ENCODE data around the gene NBEAL2. TPM values are rescaled to one million over a fixed set of nuclear protein-coding genes. Genes with fewer than 3 reads are reported as not detected.

Gene NBEAL2
- total and polyA plus RNA-seq, 2 experiments from 2014 or later, result 38.6 to 42.2 TPM

DNA sequence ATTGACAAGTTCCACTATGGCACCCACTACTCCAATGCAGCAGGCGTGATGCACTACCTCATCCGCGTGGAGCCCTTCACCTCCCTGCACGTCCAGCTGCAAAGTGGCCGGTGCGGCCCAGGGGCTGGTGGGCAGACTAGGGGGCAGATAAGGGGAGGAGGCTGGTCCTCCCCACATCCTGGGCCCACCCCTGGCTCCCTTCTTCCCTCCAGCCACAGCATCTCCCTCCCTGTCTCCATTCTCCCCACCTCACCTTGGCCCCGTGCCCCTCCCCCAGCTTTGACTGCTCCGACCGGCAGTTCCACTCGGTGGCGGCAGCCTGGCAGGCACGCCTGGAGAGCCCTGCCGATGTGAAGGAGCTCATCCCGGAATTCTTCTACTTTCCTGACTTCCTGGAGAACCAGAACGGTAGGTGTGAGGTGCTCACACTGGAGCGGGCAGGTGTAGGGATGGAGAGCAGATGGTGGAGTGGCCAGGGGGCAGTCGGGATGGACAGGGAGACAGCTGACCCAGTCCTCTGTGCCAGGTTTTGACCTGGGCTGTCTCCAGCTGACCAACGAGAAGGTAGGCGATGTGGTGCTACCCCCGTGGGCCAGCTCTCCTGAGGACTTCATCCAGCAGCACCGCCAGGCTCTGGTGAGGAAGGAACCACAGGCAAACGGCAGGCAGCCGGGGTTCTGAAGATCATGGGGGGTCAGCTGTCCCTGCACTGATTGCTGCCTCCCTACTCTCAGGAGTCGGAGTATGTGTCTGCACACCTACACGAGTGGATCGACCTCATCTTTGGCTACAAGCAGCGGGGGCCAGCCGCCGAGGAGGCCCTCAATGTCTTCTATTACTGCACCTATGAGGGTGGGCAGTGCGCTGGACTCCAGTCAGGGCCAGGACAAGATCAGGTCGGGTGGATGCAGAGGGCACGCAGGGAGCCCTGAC lies 26.0 kb downstream of the NBEAL2 start:
- TF ChIP-seq EZH2 (IDR thresholded peaks at IDR 0.05; ENCODE audit: borderline replicate concordance), result no peak
- TF ChIP-seq, protein P1, sequence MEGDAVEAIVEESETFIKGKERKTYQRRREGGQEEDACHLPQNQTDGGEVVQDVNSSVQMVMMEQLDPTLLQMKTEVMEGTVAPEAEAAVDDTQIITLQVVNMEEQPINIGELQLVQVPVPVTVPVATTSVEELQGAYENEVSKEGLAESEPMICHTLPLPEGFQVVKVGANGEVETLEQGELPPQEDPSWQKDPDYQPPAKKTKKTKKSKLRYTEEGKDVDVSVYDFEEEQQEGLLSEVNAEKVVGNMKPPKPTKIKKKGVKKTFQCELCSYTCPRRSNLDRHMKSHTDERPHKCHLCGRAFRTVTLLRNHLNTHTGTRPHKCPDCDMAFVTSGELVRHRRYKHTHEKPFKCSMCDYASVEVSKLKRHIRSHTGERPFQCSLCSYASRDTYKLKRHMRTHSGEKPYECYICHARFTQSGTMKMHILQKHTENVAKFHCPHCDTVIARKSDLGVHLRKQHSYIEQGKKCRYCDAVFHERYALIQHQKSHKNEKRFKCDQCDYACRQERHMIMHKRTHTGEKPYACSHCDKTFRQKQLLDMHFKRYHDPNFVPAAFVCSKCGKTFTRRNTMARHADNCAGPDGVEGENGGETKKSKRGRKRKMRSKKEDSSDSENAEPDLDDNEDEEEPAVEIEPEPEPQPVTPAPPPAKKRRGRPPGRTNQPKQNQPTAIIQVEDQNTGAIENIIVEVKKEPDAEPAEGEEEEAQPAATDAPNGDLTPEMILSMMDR (IDR thresholded peaks at IDR 0.05; ENCODE audit: poor library complexity), result no peak
- TF ChIP-seq EZH2phosphoT487 (IDR thresholded peaks at IDR 0.05; ENCODE audit: low read depth, severe bottlenecking, unreplicated experiment), result no peak
- H3K9me2 ChIP-seq (replicated peaks; ENCODE audit: insufficient read depth), result no peaks in the 10 kb centered on the region
- H3K27me3 ChIP-seq, result no peaks in the 10 kb centered on the region
- H3K79me2 ChIP-seq, result no peaks in the 10 kb centered on the region
- no peak for DNase-seq (ENCODE audit: low spot score)
- no peak overlapping the region for H3K27ac ChIP-seq
- H2AFZ ChIP-seq, result no peak overlapping the region
- H3K4me1 ChIP-seq (ENCODE audit: insufficient read depth), result peaks cover 8% of the 10 kb centered on the region
- no peak overlapping the region for H3K4me2 ChIP-seq
- no peaks in the 10 kb centered on the region for H3K9me3 ChIP-seq (ENCODE audit: low read depth)
- H4K20me1 ChIP-seq (ENCODE audit: insufficient read depth, poor library complexity, severe bottlenecking), result no peaks in the 10 kb centered on the region
- WGBS (ENCODE audit: low lambda C conversion rate, missing lambda C conversion rate), result 86% methylated on average over 27 of the region's 32 CpGs
- H3K36me3 ChIP-seq (replicated peaks; ENCODE audit: insufficient read depth, low read depth), result no peaks in the 10 kb centered on the region
- no peak overlapping the region for H3K4me3 ChIP-seq

DNA sequence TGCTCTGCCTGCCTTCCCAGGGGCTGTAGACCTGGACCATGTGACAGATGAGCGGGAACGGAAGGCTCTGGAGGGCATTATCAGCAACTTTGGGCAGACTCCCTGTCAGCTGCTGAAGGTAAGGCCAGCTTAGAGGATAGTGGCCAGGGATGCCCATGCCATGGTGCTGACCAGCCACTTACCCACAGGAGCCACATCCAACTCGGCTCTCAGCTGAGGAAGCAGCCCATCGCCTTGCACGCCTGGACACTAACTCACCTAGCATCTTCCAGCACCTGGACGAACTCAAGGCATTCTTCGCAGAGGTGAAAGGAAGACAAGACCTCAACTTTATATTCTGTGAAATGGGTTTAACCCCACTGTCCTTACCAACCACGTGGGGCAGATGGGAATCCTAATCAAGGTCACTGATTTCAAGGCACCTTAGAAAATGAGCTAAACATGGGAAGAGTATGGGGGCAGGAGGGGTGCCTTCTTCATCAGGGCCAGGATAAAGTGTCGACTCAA lies 26.7 kb downstream of the NBEAL2 start:
- no peak for DNase-seq (ENCODE audit: low spot score)
- Histone ChIP-seq H2AFZ (no peak overlapping the region), H3K9me3 (ENCODE audit: low read depth) (no peaks in the 10 kb centered on the region), H3K27me3 (no peaks in the 10 kb centered on the region), H3K36me3 (replicated peaks; ENCODE audit: insufficient read depth, low read depth) (no peaks in the 10 kb centered on the region), H3K9me2 (replicated peaks; ENCODE audit: insufficient read depth) (no peaks in the 10 kb centered on the region), H3K4me3 (no peak overlapping the region), H3K79me2 (no peaks in the 10 kb centered on the region), H3K27ac (no peak overlapping the region), H3K4me1 (ENCODE audit: insufficient read depth) (peaks cover 8% of the 10 kb centered on the region), H4K20me1 (ENCODE audit: insufficient read depth, poor library complexity, severe bottlenecking) (no peaks in the 10 kb centered on the region), H3K4me2 (no peak overlapping the region)
- 96% methylated on average over 9 of the region's 9 CpGs for WGBS (ENCODE audit: low lambda C conversion rate, missing lambda C conversion rate)
- TF ChIP-seq EZH2 (IDR thresholded peaks at IDR 0.05; ENCODE audit: borderline replicate concordance) (no peak), EZH2phosphoT487 (IDR thresholded peaks at IDR 0.05; ENCODE audit: low read depth, severe bottlenecking, unreplicated experiment) (no peak)
- TF ChIP-seq, protein P1 (IDR thresholded peaks at IDR 0.05; ENCODE audit: poor library complexity), result no peak

DNA sequence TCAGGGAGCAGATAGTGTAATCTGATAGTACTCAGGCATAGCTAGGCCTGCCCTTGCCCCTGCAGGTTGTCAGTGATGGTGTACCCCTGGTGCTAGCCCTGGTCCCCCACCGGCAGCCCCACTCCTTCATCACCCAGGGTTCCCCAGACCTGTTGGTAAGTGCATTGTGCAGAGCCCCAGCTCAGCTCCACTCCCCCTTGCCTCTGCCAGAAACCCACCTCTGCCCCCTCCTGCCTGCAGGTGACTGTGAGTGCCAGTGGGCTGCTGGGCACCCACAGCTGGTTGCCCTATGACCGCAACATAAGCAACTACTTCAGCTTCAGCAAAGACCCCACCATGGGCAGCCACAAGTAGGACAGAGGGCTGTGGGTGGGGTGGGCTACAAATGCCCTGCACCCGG lies 27.5 kb downstream of the NBEAL2 start:
- H3K4me3 ChIP-seq, result no peak overlapping the region
- WGBS (ENCODE audit: low lambda C conversion rate, missing lambda C conversion rate), result 94% methylated on average over 2 of the region's 3 CpGs
- no peak for DNase-seq (ENCODE audit: low spot score)
- no peaks in the 10 kb centered on the region for H3K79me2 ChIP-seq
- no peak overlapping the region for H3K27ac ChIP-seq
- TF ChIP-seq EZH2phosphoT487 (IDR thresholded peaks at IDR 0.05; ENCODE audit: low read depth, severe bottlenecking, unreplicated experiment) (no peak), EZH2 (IDR thresholded peaks at IDR 0.05; ENCODE audit: borderline replicate concordance) (no peak)
- TF ChIP-seq, protein P1 (IDR thresholded peaks at IDR 0.05; ENCODE audit: poor library complexity), result no peak
- peaks cover 8% of the 10 kb centered on the region for H3K4me1 ChIP-seq (ENCODE audit: insufficient read depth)
- no peaks in the 10 kb centered on the region for H3K36me3 ChIP-seq (replicated peaks; ENCODE audit: insufficient read depth, low read depth)
- no peaks in the 10 kb centered on the region for H3K27me3 ChIP-seq
- H3K9me2 ChIP-seq (replicated peaks; ENCODE audit: insufficient read depth), result no peaks in the 10 kb centered on the region
- no peaks in the 10 kb centered on the region for H3K9me3 ChIP-seq (ENCODE audit: low read depth)
- no peaks in the 10 kb centered on the region for H4K20me1 ChIP-seq (ENCODE audit: insufficient read depth, poor library complexity, severe bottlenecking)
- no peak overlapping the region for H3K4me2 ChIP-seq
- no peak overlapping the region for H2AFZ ChIP-seq

Measured in hepatocyte (in vitro differentiated cells).